AG04450 (cell line): ENCODE data around the gene BRAF. TPM values are rescaled to one million over a fixed set of nuclear protein-coding genes. Genes with fewer than 3 reads are reported as not detected.
"Not testable (repeated sequence)": the region's sequence is repeated elsewhere in the genome, so short reads cannot be mapped to it uniquely, and the experiment has no call there.

Experiments used
- CTCF ChIA-PET: fragments of 300-600, 350-600 bp; formaldehyde crosslinking; extraction: SDS; loops from one replicate; lab custom pipeline; 2022; ENCODE audit warnings: antibody characterized with exemption, inconsistent platforms; lab: Charles Lee
- POLR2A ChIA-PET: fragments of 350-600 bp; formaldehyde crosslinking; extraction: SDS; loops from one replicate; lab custom pipeline; 2021; ENCODE audit warnings: antibody characterized with exemption, inconsistent platforms; lab: Yijun Ruan, JAX
- DNase-seq: peaks from one replicate; pipeline ENCODE4 v3.0.0-alpha.2; 2011; ENCODE audit warnings: low read depth, low spot score
- H3K27ac ChIP-seq: one replicate; pipeline ENCODE4 v1.5.1; 2012; ENCODE audit warnings: low read depth, low read length, control low read depth
- H3K27me3 ChIP-seq: one replicate; pipeline ENCODE4 v1.6.0; 2012; ENCODE audit warnings: low read length; ENCODE audit not compliant: control insufficient read depth, insufficient read depth
- H3K4me3 ChIP-seq: 2 replicates; pipeline ENCODE4 v1.5.1; 2011; ENCODE audit warnings: mild to moderate bottlenecking, low read depth, low read length, control low read depth
- H3K9me3 ChIP-seq: 2 replicates; pipeline ENCODE4 v1.5.1; 2012; ENCODE audit warnings: low read length; ENCODE audit not compliant: control insufficient read depth, insufficient read depth
- CTCF ChIP-seq: IDR thresholded peaks from 2 replicates; pipeline ENCODE4 v1.5.1; 2011; ENCODE audit warnings: low read depth, low read length, control low read depth, inconsistent platforms
- polyA plus RNA-seq: library from polyadenylated mRNA; depleted of rRNA; stranded (reverse); fragments of >200 nt; gene quantifications from 2 replicates; pipeline ENCODE4 v1.2.3, GENCODE V29; 2011

The BRAF gene
- polyA plus RNA-seq, 1 experiment = 19.3 TPM

GRCh38 chr7:140831724-140832123, 93.0 kb downstream of the BRAF start:
- Histone ChIP-seq H3K4me3 (no peak overlapping the region), H3K27me3 (no peaks in the 10 kb centered on the region), H3K9me3 (no peaks in the 10 kb centered on the region), H3K27ac (no peak overlapping the region)
- CTCF ChIA-PET = interaction anchor here (4.0 kb wide), 1 partner anchor 21 kb away, joined by 22 read pairs; no protein-coding TSS in a partner anchor
- POLR2A ChIA-PET = no interaction called here
- DNase-seq = no peak
- TF ChIP-seq CTCF = no peak

- CTCF ChIA-PET = interaction anchor here (4.0 kb wide), 1 partner anchor 19 kb away, joined by 22 read pairs; no protein-coding TSS in a partner anchor
- DNase-seq = no peak
- no peak for TF ChIP-seq CTCF
- Histone ChIP-seq H3K27ac (no peak overlapping the region), H3K9me3 (no peaks in the 10 kb centered on the region), H3K4me3 (no peak overlapping the region), H3K27me3 (no peaks in the 10 kb centered on the region)
- POLR2A ChIA-PET = no interaction called here
These were observed 95.0 kb downstream of the BRAF start for GRCh38 chr7:140829720-140830119.

- no peak for TF ChIP-seq CTCF
- POLR2A ChIA-PET = no interaction called here
These were observed 96.0 kb downstream of the BRAF start for GRCh38 chr7:140828741-140829140.

GRCh38 chr7:140817383-140817782, 107.3 kb downstream of the BRAF start:
- H3K27me3 ChIP-seq, H3K4me3 ChIP-seq, H3K27ac ChIP-seq, DNase-seq, H3K9me3 ChIP-seq, POLR2A ChIA-PET: not testable (repeated sequence)
- CTCF ChIA-PET = interaction anchor here (0.7 to 1.7 kb wide), 3 partner anchors 194 to 799 kb away, joined by 3 to 6 read pairs (median 4); no protein-coding TSS in a partner anchor

More at GRCh38 chr7:140828741-140829140, 96.0 kb downstream of the BRAF start:
- Histone ChIP-seq H3K27me3 (no peaks in the 10 kb centered on the region), H3K4me3 (no peak overlapping the region), H3K27ac (no peak overlapping the region), H3K9me3 (no peaks in the 10 kb centered on the region)
- CTCF ChIA-PET = interaction anchor here (4.0 kb wide), 1 partner anchor 18 kb away, joined by 22 read pairs; no protein-coding TSS in a partner anchor
- no peak for DNase-seq

GRCh38 chr7:140810830-140811556, 113.7 kb downstream of the BRAF start:
- peak; percentile 36 for DNase-seq
- Histone ChIP-seq H3K27ac (no peak overlapping the region), H3K27me3 (no peaks in the 10 kb centered on the region), H3K9me3 (no peaks in the 10 kb centered on the region), H3K4me3 (no peak overlapping the region)
- POLR2A ChIA-PET = no interaction called here
- peak; percentile 73 for TF ChIP-seq CTCF
- CTCF ChIA-PET = interaction anchor here (0.6 to 6.9 kb wide), 56 partner anchors 8 to 892 kb away, joined by 3 to 130 read pairs (median 5); partner anchors contain the start of genes BRAF and MRPS33
